T-helper 1 cell treated with Interleukin-12 subunit alpha and Interleukin-12 subunit beta and Interleukin-4 antibody, amounts not matched to agents 30 μg/mL and 1 μg/mL, for 36 hours (primary cell): ENCODE measurements around the gene IRX2.

Experiments used
- H3K27ac Mint-ChIP-seq: one replicate; pipeline ENCODE4 v1.8.0; 2021; ENCODE audit warnings: mild to moderate bottlenecking, mixed read lengths
- H3K27me3 Mint-ChIP-seq: one replicate; pipeline ENCODE4 v1.8.0; 2021; ENCODE audit warnings: low read depth, mixed read lengths
- H3K36me3 Mint-ChIP-seq: one replicate; pipeline ENCODE4 v1.8.0; 2021; ENCODE audit warnings: low read depth, mixed read lengths
- H3K4me1 Mint-ChIP-seq: one replicate; pipeline ENCODE4 v1.8.0; 2021; ENCODE audit warnings: low read depth, mixed read lengths
- H3K4me3 Mint-ChIP-seq: one replicate; pipeline ENCODE4 v1.8.0; 2021; ENCODE audit warnings: mild to moderate bottlenecking, moderate library complexity, mixed read lengths
- H3K9me3 Mint-ChIP-seq: one replicate; pipeline ENCODE4 v1.8.0; 2021; ENCODE audit warnings: mixed read lengths

Gene IRX2

GRCh38 chr5:2703615-2704014 lies 47.9 kb downstream of the IRX2 start:
- H3K4me1 Mint-ChIP-seq: no peaks in the 10 kb centered on the region
- H3K9me3 Mint-ChIP-seq: no peaks in the 10 kb centered on the region
- H3K4me3 Mint-ChIP-seq: no peak overlapping the region
- H3K27me3 Mint-ChIP-seq: no peaks in the 10 kb centered on the region
- no peaks in the 10 kb centered on the region for H3K36me3 Mint-ChIP-seq
- H3K27ac Mint-ChIP-seq: no peak overlapping the region

GRCh38 chr5:2703041-2703440 lies 48.4 kb downstream of the IRX2 start:
- Mint-ChIP-seq H3K9me3 (no peaks in the 10 kb centered on the region), H3K4me3 (no peak overlapping the region), H3K27ac (no peak overlapping the region), H3K4me1 (no peaks in the 10 kb centered on the region), H3K36me3 (no peaks in the 10 kb centered on the region), H3K27me3 (no peaks in the 10 kb centered on the region)

GRCh38 chr5:2702096-2702879 lies 49.2 kb downstream of the IRX2 start:
- H3K27me3 Mint-ChIP-seq: no peaks in the 10 kb centered on the region
- no peaks in the 10 kb centered on the region for H3K4me1 Mint-ChIP-seq
- no peaks in the 10 kb centered on the region for H3K9me3 Mint-ChIP-seq
- no peak overlapping the region for H3K27ac Mint-ChIP-seq
- no peaks in the 10 kb centered on the region for H3K36me3 Mint-ChIP-seq
- H3K4me3 Mint-ChIP-seq: no peak overlapping the region

- Mint-ChIP-seq H3K27me3 (no peaks in the 10 kb centered on the region), H3K36me3 (no peaks in the 10 kb centered on the region), H3K4me1 (no peaks in the 10 kb centered on the region), H3K9me3 (no peaks in the 10 kb centered on the region), H3K27ac (no peak overlapping the region), H3K4me3 (no peak overlapping the region)
These were observed 49.9 kb downstream of the IRX2 start for GRCh38 chr5:2701592-2701991.

GRCh38 chr5:2700876-2701275 lies 50.6 kb downstream of the IRX2 start:
- Mint-ChIP-seq H3K27me3 (no peaks in the 10 kb centered on the region), H3K36me3 (no peaks in the 10 kb centered on the region)

GRCh38 chr5:2699686-2700085 lies 51.8 kb downstream of the IRX2 start:
- no peak overlapping the region for H3K27ac Mint-ChIP-seq
- no peak overlapping the region for H3K4me3 Mint-ChIP-seq
- no peaks in the 10 kb centered on the region for H3K4me1 Mint-ChIP-seq
- H3K9me3 Mint-ChIP-seq: no peaks in the 10 kb centered on the region
- no peaks in the 10 kb centered on the region for H3K27me3 Mint-ChIP-seq
- no peaks in the 10 kb centered on the region for H3K36me3 Mint-ChIP-seq

More at GRCh38 chr5:2700876-2701275, 50.6 kb downstream of the IRX2 start:
- Mint-ChIP-seq H3K4me3 (no peak overlapping the region), H3K27ac (no peak overlapping the region), H3K9me3 (no peaks in the 10 kb centered on the region), H3K4me1 (no peaks in the 10 kb centered on the region)

- no peak overlapping the region for H3K27ac Mint-ChIP-seq
- H3K4me1 Mint-ChIP-seq: no peaks in the 10 kb centered on the region
- H3K27me3 Mint-ChIP-seq: no peaks in the 10 kb centered on the region
- no peaks in the 10 kb centered on the region for H3K36me3 Mint-ChIP-seq
- H3K9me3 Mint-ChIP-seq: no peaks in the 10 kb centered on the region
- H3K4me3 Mint-ChIP-seq: no peak overlapping the region
These were observed 52.2 kb downstream of the IRX2 start for GRCh38 chr5:2699231-2699630.

- H3K27ac Mint-ChIP-seq: no peak overlapping the region
- no peaks in the 10 kb centered on the region for H3K9me3 Mint-ChIP-seq
- no peaks in the 10 kb centered on the region for H3K36me3 Mint-ChIP-seq
- no peaks in the 10 kb centered on the region for H3K27me3 Mint-ChIP-seq
- no peaks in the 10 kb centered on the region for H3K4me1 Mint-ChIP-seq
- H3K4me3 Mint-ChIP-seq: no peak overlapping the region
These were observed 52.9 kb downstream of the IRX2 start for GRCh38 chr5:2698581-2698980.

- H3K36me3 Mint-ChIP-seq: no peaks in the 10 kb centered on the region
- H3K9me3 Mint-ChIP-seq: no peaks in the 10 kb centered on the region
- H3K27ac Mint-ChIP-seq: no peak overlapping the region
- H3K4me3 Mint-ChIP-seq: no peak overlapping the region
- H3K4me1 Mint-ChIP-seq: no peaks in the 10 kb centered on the region
- no peaks in the 10 kb centered on the region for H3K27me3 Mint-ChIP-seq
These were observed 53.9 kb downstream of the IRX2 start for GRCh38 chr5:2697446-2698200.

GRCh38 chr5:2697041-2697440 lies 54.4 kb downstream of the IRX2 start:
- H3K9me3 Mint-ChIP-seq: no peaks in the 10 kb centered on the region
- no peaks in the 10 kb centered on the region for H3K4me1 Mint-ChIP-seq
- no peaks in the 10 kb centered on the region for H3K27me3 Mint-ChIP-seq

More at GRCh38 chr5:2697041-2697440, 54.4 kb downstream of the IRX2 start:
- Mint-ChIP-seq H3K4me3 (no peak overlapping the region), H3K27ac (no peak overlapping the region), H3K36me3 (no peaks in the 10 kb centered on the region)
